ENCODE measurements around the gene PPP2CA. TPM values are rescaled to one million over a fixed set of nuclear protein-coding genes. Genes with fewer than 3 reads are reported as not detected.
A peak's percentile ranks its signal among the peaks of the same experiment; 100 is the strongest.

The PPP2CA gene
- total and polyA plus RNA-seq, 10 of the 15 experiments (the other 5 are each of a cell fraction or from before 2014, with no cell fraction given): 18.6 to 385 (median 134) TPM

GRCh38 chr5:134226441-134227192 is 744 bp upstream of the PPP2CA start (continued):
- TF ChIP-seq ZBTB4 (CRISPR knock-in tag; IDR thresholded peaks at IDR 0.05): no peak
- no peak for TF ChIP-seq RAD51 (IDR thresholded peaks at IDR 0.05)
- no peak for TF ChIP-seq MYC (IDR thresholded peaks at IDR 0.05; ENCODE audit: insufficient read depth, insufficient read length, insufficient replicate concordance, low read length, severe bottlenecking)
- peak; percentile 19; the same call in 1 of the 2 replicates for TF ChIP-seq RUNX3 (IDR thresholded peaks at IDR 0.05; ENCODE audit: low read length)
- no peak for TF ChIP-seq WRNIP1 (IDR thresholded peaks at IDR 0.05; ENCODE audit: borderline replicate concordance, low read depth, low read length)
- TF ChIP-seq NFXL1 (IDR thresholded peaks at IDR 0.05; ENCODE audit: borderline replicate concordance): no peak
- TF ChIP-seq SREBF1 (IDR thresholded peaks at IDR 0.05; ENCODE audit: low read length): no peak
- TF ChIP-seq ZZZ3 (IDR thresholded peaks at IDR 0.05; ENCODE audit: control insufficient read depth, insufficient read length, low read depth): no peak
- no peak for TF ChIP-seq CEBPZ (IDR thresholded peaks at IDR 0.05; ENCODE audit: low read depth, low read length)
- TF ChIP-seq MLLT1 (IDR thresholded peaks at IDR 0.05): peak; percentile 57; the same call in 1 of the 2 replicates
- peak; percentile 86; the same call in 1 of the 2 replicates for TF ChIP-seq GATAD2B (conservative IDR thresholded peaks at IDR 0.05; ENCODE audit: low read depth)
- 0 out of 2 replicates have a peak, but pooled peaks have one; percentile 17 for TF ChIP-seq NBN (IDR thresholded peaks at IDR 0.05)
- peak in 1 of 2 experiments; percentile 64; a peak in 1 of 3 replicates for TF ChIP-seq EGR1 (IDR thresholded peaks at IDR 0.05; ENCODE audit: borderline replicate concordance in 1 of 2, low read depth in 2 of 2, low read length in 2 of 2)
- TF ChIP-seq SP1 (IDR thresholded peaks at IDR 0.05; ENCODE audit: low read depth, low read length): no peak
- no peak for TF ChIP-seq USF1 (IDR thresholded peaks at IDR 0.05; ENCODE audit: borderline replicate concordance, extremely low read length, insufficient read depth, low read depth, low read length)
- TF ChIP-seq HDAC6 (IDR thresholded peaks at IDR 0.05; ENCODE audit: unreplicated experiment): no peak
- TF ChIP-seq IRF5 (IDR thresholded peaks at IDR 0.05; ENCODE audit: borderline replicate concordance): no peak
- no peak for TF ChIP-seq NR2C1 (IDR thresholded peaks at IDR 0.05)
- no peak for TF ChIP-seq CEBPB (IDR thresholded peaks at IDR 0.05; ENCODE audit: borderline replicate concordance in 1 of 2, low read depth in 2 of 2, low read length in 2 of 2)

Data from GM12878 (cell line).